Measurements from ENCODE around the gene HMGCR. TPM values are rescaled to one million over a fixed set of nuclear protein-coding genes. Genes with fewer than 3 reads are reported as not detected.

HMGCR gene
- total RNA-seq, 4 donors from 2014 or later = 3.3 to 132 (median 14.1) TPM

- H3K4me1 ChIP-seq = no peaks in the 10 kb centered on the region
- H3K27me3 ChIP-seq = no peaks in the 10 kb centered on the region
- intact Hi-C loops (cut with DNase I; ENCODE audit: low total_unique reads) = no loop called here
- H3K36me3 ChIP-seq = no peaks in the 10 kb centered on the region
- TF ChIP-seq CTCF (IDR thresholded peaks at IDR 0.05) = no peak
- no peak for TF ChIP-seq POLR2A (IDR thresholded peaks at IDR 0.05)
- no peak for DNase-seq
- H3K4me3 ChIP-seq = no peak overlapping the region
- H3K9me3 ChIP-seq = no peaks in the 10 kb centered on the region
- H3K27ac ChIP-seq = no peak overlapping the region
Observed at GRCh38 chr5:75381456-75381855, 44.4 kb downstream of the HMGCR start.

- intact Hi-C loops (cut with DNase I; ENCODE audit: low total_unique reads) = no loop called here
- TF ChIP-seq POLR2A (IDR thresholded peaks at IDR 0.05) (no peak), CTCF (IDR thresholded peaks at IDR 0.05) (no peak)
- no peak for DNase-seq
- no peaks in the 10 kb centered on the region for H3K27me3 ChIP-seq
- no peaks in the 10 kb centered on the region for H3K4me1 ChIP-seq
- H3K4me3 ChIP-seq = no peak overlapping the region
- no peak overlapping the region for H3K27ac ChIP-seq
- H3K9me3 ChIP-seq = no peaks in the 10 kb centered on the region
- H3K36me3 ChIP-seq = no peaks in the 10 kb centered on the region
Observed at GRCh38 chr5:75384218-75384617, 47.2 kb downstream of the HMGCR start.

DNA sequence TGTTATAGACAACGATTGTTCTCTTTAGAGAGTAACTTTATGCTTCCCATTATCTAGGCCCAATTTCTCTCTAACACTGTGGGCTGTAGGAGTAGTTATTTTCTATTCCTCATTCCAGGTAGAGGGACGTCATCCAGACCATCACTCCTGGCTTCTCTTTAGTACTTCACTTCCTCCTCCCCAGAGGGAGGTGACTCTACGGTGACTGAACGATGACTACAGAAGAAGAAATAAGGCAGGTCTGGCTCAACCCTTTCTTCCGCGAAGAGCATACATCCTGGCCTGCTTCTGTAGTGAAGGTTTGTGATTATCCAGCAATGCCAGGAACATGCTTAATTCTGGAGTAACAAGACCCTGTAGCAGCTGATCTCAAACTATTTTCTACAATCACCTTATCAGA lies 50.8 kb downstream of the HMGCR start:
- Histone ChIP-seq H3K4me1 (no peaks in the 10 kb centered on the region), H3K27ac (no peak overlapping the region), H3K4me3 (no peak overlapping the region), H3K36me3 (no peaks in the 10 kb centered on the region), H3K9me3 (no peaks in the 10 kb centered on the region), H3K27me3 (no peaks in the 10 kb centered on the region)
- TF ChIP-seq POLR2A (IDR thresholded peaks at IDR 0.05) = no peak
- TF ChIP-seq CTCF (IDR thresholded peaks at IDR 0.05) = no peak
- intact Hi-C loops (cut with DNase I; ENCODE audit: low total_unique reads) = no loop called here
- no peak for DNase-seq

- Histone ChIP-seq H3K4me1 (no peaks in the 10 kb centered on the region), H3K36me3 (no peaks in the 10 kb centered on the region), H3K27me3 (no peaks in the 10 kb centered on the region), H3K9me3 (no peaks in the 10 kb centered on the region), H3K27ac (no peak overlapping the region), H3K4me3 (no peak overlapping the region)
- no peak for TF ChIP-seq CTCF (IDR thresholded peaks at IDR 0.05)
- TF ChIP-seq POLR2A (IDR thresholded peaks at IDR 0.05) = no peak
- DNase-seq = no peak
- intact Hi-C loops (cut with DNase I; ENCODE audit: low total_unique reads) = no loop called here
Observed at GRCh38 chr5:75389430-75389829, 52.4 kb downstream of the HMGCR start.

DNA sequence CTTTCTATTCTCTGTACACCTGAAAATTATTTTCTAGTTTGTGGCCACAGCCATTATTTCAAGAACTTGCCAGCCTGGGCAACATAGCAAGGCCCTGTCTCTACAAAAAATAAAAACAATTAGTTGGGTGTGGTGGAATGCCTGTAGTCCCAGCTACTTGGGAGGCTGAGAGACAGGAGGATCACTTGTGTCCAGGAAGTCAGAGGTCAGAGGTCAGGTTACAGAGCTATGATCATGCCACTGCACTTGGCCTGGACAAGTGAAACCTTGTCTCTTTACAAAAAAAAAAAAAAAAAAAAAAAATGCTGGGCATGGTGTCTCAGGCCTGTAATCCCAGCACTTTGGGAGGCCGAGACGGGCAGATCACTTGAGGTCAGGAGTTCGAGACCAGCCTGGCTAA lies 58.3 kb downstream of the HMGCR start:
- Histone ChIP-seq H3K27ac (no peak overlapping the region), H3K9me3 (no peaks in the 10 kb centered on the region), H3K4me1 (no peaks in the 10 kb centered on the region), H3K27me3 (no peaks in the 10 kb centered on the region), H3K36me3 (no peaks in the 10 kb centered on the region), H3K4me3 (no peak overlapping the region)
- TF ChIP-seq CTCF (IDR thresholded peaks at IDR 0.05) (no peak), POLR2A (IDR thresholded peaks at IDR 0.05) (no peak)
- intact Hi-C loops (cut with DNase I; ENCODE audit: low total_unique reads) = no loop called here
- no peak for DNase-seq

Data from uterus (tissue), 4 donors.